Left lung (tissue), 10 donors: ENCODE measurements around the gene TRAPPC8. TPM values are rescaled to one million over a fixed set of nuclear protein-coding genes. Genes with fewer than 3 reads are reported as not detected.

Experiments used
- ATAC-seq: fragments of 200-7000 bp; cut with Tn5 transposase; one replicate; pipeline ENCODE4 v1.9.1; 2020; ENCODE audit warnings: moderate library complexity
- DNase-seq, 4 donors: peaks; one replicate each; pipeline ENCODE4 v3.0.0-alpha.2; 2013 to 2020
- H3K27ac ChIP-seq, 2 donors: fragments of 200-600 bp; sonication (generic) in 1 of 2; one replicate each; pipeline versions ENCODE4 v1.5.0 to v1.8.0; 2020 to 2021
- H3K27me3 ChIP-seq, 2 donors: fragments of 200-600 bp; sonication (generic) in 1 of 2; one replicate each; pipeline versions ENCODE4 v1.5.0 to v1.8.0; 2020 to 2021
- H3K36me3 ChIP-seq, 2 donors: fragments of 200-600 bp; sonication (generic) in 1 of 2; one replicate each; pipeline versions ENCODE4 v1.5.0 to v1.8.0; 2020 to 2021
- H3K4me1 ChIP-seq, 2 donors: fragments of 200-600 bp; one replicate each; pipeline ENCODE4 v1.8.0; 2021
- H3K4me3 ChIP-seq, 2 donors: fragments of 200-600 bp; sonication (generic) in 1 of 2; one replicate each; pipeline versions ENCODE4 v1.5.0 to v1.8.0; 2020 to 2021; ENCODE audit warnings: mild to moderate bottlenecking in 1 of 2
- H3K9me3 ChIP-seq, 2 donors: fragments of 200-600 bp; sonication (generic) in 1 of 2; one replicate each; pipeline versions ENCODE4 v1.5.0 to v1.8.0; 2020 to 2021
- intact Hi-C, 2 donors: fragments of 100-400 bp; cut with DNase I; formaldehyde crosslinking; loops; one replicate each; pipeline versions ENCODE4 v1.11.2 to v1.14.2; 2022
- polyA plus RNA-seq, 6 donors: library from polyadenylated mRNA; unstranded; fragments of 120-200 nt; gene quantifications; one replicate each; pipeline ENCODE4 v1.2.1, GENCODE V29; 2013; ENCODE audit not compliant: insufficient read length in 6 of 6
- total RNA-seq, 2 donors: library from RNA; stranded (reverse); fragmentation: NEBNext Ultra II Directional; extraction: Animal tissue kit (Norgen Biotek cat#: 25700); gene quantifications; one replicate each; pipeline ENCODE4 v1.2.1, GENCODE V29; 2021
- TF ChIP-seq, protein P1 (sequence below), 2 donors: fragments of 200-600 bp; sonication (generic) in 1 of 2; IDR thresholded peaks; one replicate each; pipeline versions ENCODE4 v1.5.0 to v1.8.0; 2021; ENCODE audit warnings: antibody characterized with exemption in 2 of 2
- donor health status: DM: no; HTN: yes; CAD: no.
- donor health status: DM: no; HTN: no; CAD: no.

The TRAPPC8 gene
- total and polyA plus RNA-seq, 8 donors = 45.5 to 53.9 (median 50.2) TPM

DNA sequence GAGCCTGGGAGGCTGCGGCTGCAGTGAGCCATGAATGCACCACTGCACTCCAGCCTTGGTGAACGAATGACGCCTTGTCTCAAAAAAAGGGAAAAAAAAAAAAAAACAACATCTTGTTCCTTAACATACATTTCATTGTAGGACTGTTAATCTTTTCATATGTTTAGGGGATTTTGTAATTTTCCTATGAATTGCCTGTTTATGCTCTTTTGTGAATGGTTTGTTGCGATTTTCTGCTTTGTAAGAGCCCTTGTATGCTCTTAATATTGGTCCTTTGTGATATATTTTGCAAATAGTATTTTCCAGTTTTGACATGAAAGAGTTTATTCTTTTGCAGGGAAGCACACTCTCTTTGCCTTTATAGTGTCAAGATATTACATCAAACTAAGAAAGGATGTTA, 50.0 kb downstream of the TRAPPC8 start:
- TF ChIP-seq, protein P1, sequence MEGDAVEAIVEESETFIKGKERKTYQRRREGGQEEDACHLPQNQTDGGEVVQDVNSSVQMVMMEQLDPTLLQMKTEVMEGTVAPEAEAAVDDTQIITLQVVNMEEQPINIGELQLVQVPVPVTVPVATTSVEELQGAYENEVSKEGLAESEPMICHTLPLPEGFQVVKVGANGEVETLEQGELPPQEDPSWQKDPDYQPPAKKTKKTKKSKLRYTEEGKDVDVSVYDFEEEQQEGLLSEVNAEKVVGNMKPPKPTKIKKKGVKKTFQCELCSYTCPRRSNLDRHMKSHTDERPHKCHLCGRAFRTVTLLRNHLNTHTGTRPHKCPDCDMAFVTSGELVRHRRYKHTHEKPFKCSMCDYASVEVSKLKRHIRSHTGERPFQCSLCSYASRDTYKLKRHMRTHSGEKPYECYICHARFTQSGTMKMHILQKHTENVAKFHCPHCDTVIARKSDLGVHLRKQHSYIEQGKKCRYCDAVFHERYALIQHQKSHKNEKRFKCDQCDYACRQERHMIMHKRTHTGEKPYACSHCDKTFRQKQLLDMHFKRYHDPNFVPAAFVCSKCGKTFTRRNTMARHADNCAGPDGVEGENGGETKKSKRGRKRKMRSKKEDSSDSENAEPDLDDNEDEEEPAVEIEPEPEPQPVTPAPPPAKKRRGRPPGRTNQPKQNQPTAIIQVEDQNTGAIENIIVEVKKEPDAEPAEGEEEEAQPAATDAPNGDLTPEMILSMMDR (IDR thresholded peaks at IDR 0.05) = no peak
- H3K36me3 ChIP-seq = peaks cover 0 to 68% of the 10 kb centered on the region in 2 donors

DNA sequence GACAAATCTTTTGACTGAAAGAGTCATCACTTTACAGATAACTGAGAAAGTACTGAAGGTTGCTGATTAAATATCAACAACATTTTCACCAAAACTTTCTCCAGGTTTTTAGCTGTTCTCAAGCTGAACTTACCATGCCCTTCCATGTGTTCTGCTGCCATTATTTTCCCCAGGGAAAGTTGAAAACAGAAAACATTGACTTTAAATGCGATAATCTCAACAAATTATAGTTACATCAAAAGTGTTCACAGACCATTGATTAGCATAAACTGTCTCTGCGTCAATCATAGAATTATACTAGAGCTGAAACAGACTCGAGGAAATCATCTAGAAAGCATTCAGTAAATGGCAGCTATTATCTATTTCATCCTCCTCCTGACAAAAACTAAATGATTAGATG, 51.4 kb downstream of the TRAPPC8 start:
- no peaks in the 10 kb centered on the region for H3K4me1 ChIP-seq
- H3K36me3 ChIP-seq = peaks cover 0 to 68% of the 10 kb centered on the region in 2 donors
- intact Hi-C loops = no loop called here
- H3K9me3 ChIP-seq = no peaks in the 10 kb centered on the region
- ATAC-seq (no peak), DNase-seq (no peak)
- H3K4me3 ChIP-seq = no peak overlapping the region
- no peak overlapping the region for H3K27ac ChIP-seq
- no peaks in the 10 kb centered on the region for H3K27me3 ChIP-seq
- TF ChIP-seq, protein P1 (IDR thresholded peaks at IDR 0.05) = no peak

More for the DNA sequence above, 50.0 kb downstream of the TRAPPC8 start:
- DNase-seq = no peak
- Histone ChIP-seq H3K4me3 (no peak overlapping the region), H3K27me3 (no peaks in the 10 kb centered on the region), H3K9me3 (no peaks in the 10 kb centered on the region), H3K27ac (no peak overlapping the region), H3K4me1 (no peaks in the 10 kb centered on the region)
- ATAC-seq = no peak
- intact Hi-C loops = no loop called here

DNA sequence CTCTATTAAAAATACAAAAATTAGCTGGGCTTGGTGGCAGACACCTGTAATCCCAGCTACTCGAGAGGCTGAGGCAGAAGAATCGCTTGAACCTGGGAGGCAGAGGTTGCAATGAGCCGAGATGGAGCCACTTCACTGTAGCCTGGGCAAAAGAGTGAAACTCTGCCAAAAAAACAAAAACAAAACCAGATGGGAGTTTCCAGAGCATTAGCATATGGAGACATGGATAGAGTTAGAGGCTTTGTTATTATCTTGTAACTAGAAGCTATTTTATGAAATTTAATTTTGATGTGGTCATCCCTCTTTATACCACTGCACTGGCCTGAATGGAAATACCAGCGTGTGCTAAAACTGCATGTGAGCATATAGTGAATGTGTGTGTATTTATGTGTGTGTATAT, 58.9 kb downstream of the TRAPPC8 start:
- ATAC-seq = no peak
- Histone ChIP-seq H3K27me3 (no peaks in the 10 kb centered on the region), H3K4me1 (no peaks in the 10 kb centered on the region), H3K9me3 (peaks cover 0 to 11% of the 10 kb centered on the region in 2 donors), H3K36me3 (peaks cover 0 to 87% of the 10 kb centered on the region in 2 donors), H3K27ac (no peak overlapping the region), H3K4me3 (no peak overlapping the region)
- TF ChIP-seq, protein P1 (IDR thresholded peaks at IDR 0.05) = no peak
- DNase-seq = no peak
- intact Hi-C loops = no loop called here

DNA sequence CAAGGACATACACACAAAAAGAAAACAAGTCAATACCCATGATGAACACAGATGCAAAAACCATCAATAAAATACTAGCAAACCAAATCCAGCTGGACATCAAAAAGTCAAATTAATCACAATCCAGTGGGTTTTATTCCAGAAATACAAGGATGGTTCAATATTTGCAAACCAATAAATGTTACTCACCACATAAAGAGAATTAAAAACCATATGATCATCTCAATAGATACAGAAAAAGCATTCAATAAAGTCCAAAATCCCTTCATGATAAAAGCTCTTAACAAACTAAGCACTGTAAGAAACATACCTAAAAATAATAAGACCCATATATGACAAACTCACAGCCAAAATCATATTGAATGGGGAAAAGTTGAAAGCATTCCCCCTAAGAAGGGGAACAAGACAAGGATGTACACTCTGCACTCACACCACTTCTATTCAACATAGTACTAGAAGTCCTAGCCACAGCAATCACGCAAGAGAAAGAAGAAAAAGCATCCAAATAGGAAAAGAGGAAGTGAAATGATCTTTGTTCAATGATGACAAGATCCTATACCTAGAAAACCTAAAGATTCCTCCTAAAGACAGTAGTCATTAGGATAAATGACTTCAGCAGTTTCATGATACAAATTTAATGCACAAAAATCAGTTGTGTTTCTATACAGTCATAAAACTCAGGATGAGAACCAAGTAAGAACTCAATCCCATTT, 62.6 kb downstream of the TRAPPC8 start:
- Histone ChIP-seq H3K36me3 (peaks cover 0 to 84% of the 10 kb centered on the region in 2 donors), H3K4me1 (no peaks in the 10 kb centered on the region), H3K4me3 (no peak overlapping the region), H3K27me3 (no peaks in the 10 kb centered on the region), H3K9me3 (peaks cover 0 to 11% of the 10 kb centered on the region in 2 donors), H3K27ac (no peak overlapping the region)
- DNase-seq (no peak), ATAC-seq (no peak)
- intact Hi-C loops = no loop called here
- TF ChIP-seq, protein P1 (IDR thresholded peaks at IDR 0.05) = no peak

DNA sequence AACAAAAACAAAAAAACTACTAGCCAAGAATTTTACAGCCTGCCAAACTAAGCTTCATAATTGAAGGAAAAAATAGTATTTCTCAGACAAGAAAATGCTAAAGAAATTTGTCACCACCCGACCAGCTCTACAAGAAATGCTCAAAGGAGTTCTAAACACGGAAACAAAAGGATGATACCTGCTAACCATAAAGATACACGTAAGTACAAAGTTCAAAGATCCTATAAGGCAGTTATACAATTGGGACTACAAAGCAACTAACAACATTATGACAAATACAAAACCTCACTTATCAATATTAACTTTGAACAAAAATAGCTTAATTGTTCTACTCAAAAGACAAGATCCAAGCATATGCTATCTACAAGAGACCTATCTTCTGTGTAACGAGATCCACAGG, 64.6 kb downstream of the TRAPPC8 start:
- no peak for DNase-seq
- H3K27ac ChIP-seq = no peak overlapping the region
- TF ChIP-seq, protein P1 (IDR thresholded peaks at IDR 0.05) = no peak
- intact Hi-C loops = no loop called here
- H3K9me3 ChIP-seq = peaks cover 0 to 11% of the 10 kb centered on the region in 2 donors
- H3K4me3 ChIP-seq = no peak overlapping the region
- no peak for ATAC-seq
- H3K36me3 ChIP-seq = peaks cover 0 to 84% of the 10 kb centered on the region in 2 donors
- H3K4me1 ChIP-seq = no peaks in the 10 kb centered on the region
- no peaks in the 10 kb centered on the region for H3K27me3 ChIP-seq
